Endodermal cell (in vitro differentiated cells): ENCODE results near the gene PI4KA. TPM values are rescaled to one million over a fixed set of nuclear protein-coding genes. Genes with fewer than 3 reads are reported as not detected.

Experiments
- DNase-seq: peaks from one replicate; pipeline ENCODE4 v3.0.0-alpha.2; 2017
- H3K27ac ChIP-seq: 2 replicates; pipeline ENCODE4 v1.5.1; 2013; ENCODE audit warnings: mild to moderate bottlenecking, low read depth, low read length, moderate library complexity
- H3K27me3 ChIP-seq: 2 replicates; pipeline ENCODE4 v1.6.1; 2013; ENCODE audit warnings: mild to moderate bottlenecking, low read length, moderate library complexity; ENCODE audit not compliant: insufficient read depth, control insufficient read depth, poor library complexity, severe bottlenecking
- H3K36me3 ChIP-seq: 2 replicates; pipeline ENCODE4 v1.7.0; 2013; ENCODE audit warnings: mild to moderate bottlenecking, low read length, moderate library complexity; ENCODE audit not compliant: control insufficient read depth, insufficient read depth
- H3K4me1 ChIP-seq: one replicate; pipeline ENCODE4 v1.7.0; 2013; ENCODE audit warnings: low read length; ENCODE audit not compliant: control insufficient read depth, insufficient read depth
- H3K4me3 ChIP-seq: 2 replicates; pipeline ENCODE4 v1.5.1; 2013; ENCODE audit warnings: mild to moderate bottlenecking, low read length, moderate library complexity
- H3K9ac ChIP-seq: 2 replicates; pipeline ENCODE4 v1.6.1; 2013; ENCODE audit warnings: mild to moderate bottlenecking, low read length, moderate library complexity; ENCODE audit not compliant: poor library complexity, severe bottlenecking; ENCODE audit errors: extremely low read depth
- H3K9me3 ChIP-seq: 2 replicates; pipeline ENCODE4 v1.6.1; 2013; ENCODE audit warnings: mild to moderate bottlenecking, low read length, moderate library complexity; ENCODE audit not compliant: control insufficient read depth
- H3K27ac Mint-ChIP-seq: 2 replicates; pipeline ENCODE4 v1.8.0; 2020; ENCODE audit warnings: mixed read lengths
- H3K27me3 Mint-ChIP-seq: 2 replicates; pipeline ENCODE4 v1.8.0; 2021; ENCODE audit warnings: mild to moderate bottlenecking, mixed read lengths; ENCODE audit not compliant: insufficient read depth
- H3K36me3 Mint-ChIP-seq: 2 replicates; pipeline ENCODE4 v1.8.0; 2020; ENCODE audit warnings: low read depth, mixed read lengths
- H3K4me1 Mint-ChIP-seq: 2 replicates; pipeline ENCODE4 v1.8.0; 2020; ENCODE audit warnings: mixed read lengths
- H3K4me3 Mint-ChIP-seq: 2 replicates; pipeline ENCODE4 v1.8.0; 2020; ENCODE audit warnings: mild to moderate bottlenecking, moderate library complexity, mixed read lengths
- H3K9me3 Mint-ChIP-seq: 2 replicates; pipeline ENCODE4 v1.8.0; 2020; ENCODE audit warnings: mild to moderate bottlenecking, mixed read lengths
- WGBS, 2 experiments: methylation state at CpG; one replicate each; pipeline versions ENCODE4 v1.1.5 to v1.1.7; 2013; ENCODE audit warnings: missing lambda C conversion rate in 2 of 2, mixed read lengths in 1 of 2; ENCODE audit not compliant: insufficient coverage in 1 of 2, insufficient read length in 1 of 2; 5-methylcytosine and 5-hydroxymethylcytosine counted together
- total RNA-seq, 2 donors: library from RNA; stranded (reverse); fragmentation: NEBNext Ultra II Directional in 1 of 2; extraction: Animal tissue kit (Norgen Biotek cat#: 25700) in 1 of 2; gene quantifications; 2 replicates in 1 of 2; 3 replicates in 1 of 2; pipeline ENCODE4 v1.2.1, GENCODE V29; 2021
- TF ChIP-seq, protein P1 (sequence below): fragments of 200-600 bp; sonication (generic); conservative IDR thresholded peaks from 2 replicates; pipeline ENCODE4 v1.5.0; 2021; ENCODE audit warnings: antibody characterized with exemption, mild to moderate bottlenecking

PI4KA gene
- total RNA-seq, 2 donors from 2014 or later, result 49.0 to 62.0 TPM

DNA sequence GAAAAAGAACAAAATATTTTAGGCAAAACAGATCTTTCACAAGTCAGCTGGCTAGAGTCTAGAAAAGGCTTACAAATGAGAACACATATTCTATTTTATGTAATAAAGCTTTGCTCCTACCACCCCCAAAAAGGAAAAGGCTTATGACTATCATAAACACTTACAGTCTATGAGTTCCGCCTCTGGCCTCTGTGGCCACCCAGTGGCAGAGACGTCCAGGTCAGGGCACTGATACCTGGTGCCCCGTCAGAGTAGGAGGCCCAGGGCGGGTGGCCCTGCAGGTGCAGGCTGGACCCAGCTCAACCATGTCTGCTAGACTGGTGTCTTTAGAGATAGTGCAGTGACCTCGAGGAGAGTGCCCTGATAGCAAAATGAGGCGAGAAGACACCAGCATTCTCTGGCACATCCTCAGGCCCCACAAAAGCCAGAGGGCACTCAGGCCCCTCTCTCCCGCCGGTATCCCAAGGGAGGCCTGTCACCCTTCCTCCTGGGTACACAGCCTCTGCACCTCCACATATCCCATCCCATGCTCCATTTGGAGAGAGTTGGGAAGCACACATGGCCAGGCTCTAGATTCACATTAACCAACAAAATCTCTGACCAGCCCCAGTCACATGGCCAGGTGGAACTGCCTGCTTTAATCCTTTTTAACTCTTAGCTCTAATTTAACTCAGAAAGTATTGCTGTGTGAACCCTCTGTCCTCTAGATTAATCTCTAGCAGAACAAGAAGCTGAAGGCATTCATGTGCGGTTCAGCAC, 112.0 kb downstream of the PI4KA start:
- no peak overlapping the region for H3K9ac ChIP-seq
- no peaks in the 10 kb centered on the region for H3K4me1 Mint-ChIP-seq
- no peak overlapping the region for H3K27ac Mint-ChIP-seq
- no peak overlapping the region for H3K27ac ChIP-seq
- TF ChIP-seq, protein P1, sequence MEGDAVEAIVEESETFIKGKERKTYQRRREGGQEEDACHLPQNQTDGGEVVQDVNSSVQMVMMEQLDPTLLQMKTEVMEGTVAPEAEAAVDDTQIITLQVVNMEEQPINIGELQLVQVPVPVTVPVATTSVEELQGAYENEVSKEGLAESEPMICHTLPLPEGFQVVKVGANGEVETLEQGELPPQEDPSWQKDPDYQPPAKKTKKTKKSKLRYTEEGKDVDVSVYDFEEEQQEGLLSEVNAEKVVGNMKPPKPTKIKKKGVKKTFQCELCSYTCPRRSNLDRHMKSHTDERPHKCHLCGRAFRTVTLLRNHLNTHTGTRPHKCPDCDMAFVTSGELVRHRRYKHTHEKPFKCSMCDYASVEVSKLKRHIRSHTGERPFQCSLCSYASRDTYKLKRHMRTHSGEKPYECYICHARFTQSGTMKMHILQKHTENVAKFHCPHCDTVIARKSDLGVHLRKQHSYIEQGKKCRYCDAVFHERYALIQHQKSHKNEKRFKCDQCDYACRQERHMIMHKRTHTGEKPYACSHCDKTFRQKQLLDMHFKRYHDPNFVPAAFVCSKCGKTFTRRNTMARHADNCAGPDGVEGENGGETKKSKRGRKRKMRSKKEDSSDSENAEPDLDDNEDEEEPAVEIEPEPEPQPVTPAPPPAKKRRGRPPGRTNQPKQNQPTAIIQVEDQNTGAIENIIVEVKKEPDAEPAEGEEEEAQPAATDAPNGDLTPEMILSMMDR, result no peak
- 88 to 92% methylated on average over 6 to 9 of the region's 9 CpGs for WGBS, 2 experiments
- no peaks in the 10 kb centered on the region for H3K27me3 ChIP-seq
- no peaks in the 10 kb centered on the region for H3K9me3 Mint-ChIP-seq
- DNase-seq, result no peak
- H3K4me3 ChIP-seq, result no peak overlapping the region
- peaks cover 28% of the 10 kb centered on the region for H3K36me3 Mint-ChIP-seq
- no peak overlapping the region for H3K4me3 Mint-ChIP-seq
- no peaks in the 10 kb centered on the region for H3K27me3 Mint-ChIP-seq
- peaks cover 19% of the 10 kb centered on the region for H3K36me3 ChIP-seq
- H3K4me1 ChIP-seq, result no peaks in the 10 kb centered on the region
- H3K9me3 ChIP-seq, result no peaks in the 10 kb centered on the region

DNA sequence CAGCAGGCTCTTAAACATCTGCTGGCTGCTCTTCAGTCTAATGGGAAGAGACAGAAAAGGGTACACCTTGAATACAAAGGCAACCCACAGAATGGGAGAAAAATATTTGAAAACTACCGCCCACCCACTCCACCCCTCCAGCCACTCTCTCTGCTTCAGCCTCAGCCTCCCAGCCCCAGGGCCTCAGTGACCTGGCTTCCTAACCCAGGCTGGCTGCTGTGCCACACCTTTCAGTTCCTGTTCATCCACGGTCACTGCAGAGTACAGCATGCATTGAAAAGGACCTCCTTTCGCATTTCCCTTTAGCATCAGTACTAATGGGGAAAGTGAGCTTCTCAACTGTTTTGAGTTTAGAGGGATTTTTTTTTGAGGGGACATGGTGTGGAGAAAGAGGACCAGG, 113.5 kb downstream of the PI4KA start:
- Histone ChIP-seq H3K9me3 (peaks cover 11% of the 10 kb centered on the region), H3K4me3 (no peak overlapping the region), H3K36me3 (peaks cover 30% of the 10 kb centered on the region), H3K27ac (no peak overlapping the region), H3K4me1 (no peaks in the 10 kb centered on the region), H3K27me3 (no peaks in the 10 kb centered on the region), H3K9ac (no peak overlapping the region)
- Mint-ChIP-seq H3K27me3 (no peaks in the 10 kb centered on the region), H3K4me1 (no peaks in the 10 kb centered on the region), H3K4me3 (no peak overlapping the region), H3K27ac (no peak overlapping the region), H3K9me3 (peaks cover 4% of the 10 kb centered on the region), H3K36me3 (peaks cover 37% of the 10 kb centered on the region)
- TF ChIP-seq, protein P1, result no peak
- no peak for DNase-seq
- 80 to 94% methylated on average over 1 to 3 of the region's 3 CpGs for WGBS, 2 experiments

DNA sequence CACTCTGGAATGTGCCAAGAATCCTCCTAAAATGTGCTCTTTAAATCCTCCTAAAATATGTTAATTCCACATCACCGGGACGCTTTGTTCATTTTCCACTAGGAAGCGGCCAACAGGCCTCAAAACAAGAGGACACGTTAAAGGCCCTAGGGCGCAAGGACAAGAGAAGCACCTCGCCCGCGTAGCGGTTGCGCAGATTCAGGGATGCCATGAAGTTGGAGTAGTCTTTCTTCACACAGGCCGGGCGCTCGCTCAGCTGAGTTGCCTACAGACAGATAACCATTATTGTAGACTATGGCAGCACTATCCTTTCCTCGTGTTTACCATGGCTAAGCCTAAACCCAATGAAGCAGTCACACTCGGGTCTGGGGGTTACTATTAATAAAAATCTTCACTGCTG, 114.2 kb downstream of the PI4KA start:
- H3K4me3 Mint-ChIP-seq, result no peak overlapping the region
- peaks cover 11% of the 10 kb centered on the region for H3K9me3 ChIP-seq
- 96 to 98% methylated on average over 13 to 15 of the region's 15 CpGs for WGBS, 2 experiments
- no peak overlapping the region for H3K9ac ChIP-seq
- no peak for DNase-seq
- no peak overlapping the region for H3K27ac Mint-ChIP-seq
- no peaks in the 10 kb centered on the region for H3K27me3 Mint-ChIP-seq
- H3K36me3 ChIP-seq, result peaks cover 30% of the 10 kb centered on the region
- no peaks in the 10 kb centered on the region for H3K4me1 ChIP-seq
- peaks cover 4% of the 10 kb centered on the region for H3K9me3 Mint-ChIP-seq
- H3K27me3 ChIP-seq, result no peaks in the 10 kb centered on the region
- no peaks in the 10 kb centered on the region for H3K4me1 Mint-ChIP-seq
- no peak overlapping the region for H3K27ac ChIP-seq
- H3K4me3 ChIP-seq, result no peak overlapping the region
- TF ChIP-seq, protein P1, result no peak
- peaks cover 36% of the 10 kb centered on the region for H3K36me3 Mint-ChIP-seq
